Transverse colon (tissue), 3 donors: ENCODE data around the gene SLC25A6.

Source experiments
- CTCF ChIP-seq, 5 experiments: fragments of 200-600 bp in 3 of 5; fragments of 450-650 bp in 2 of 5; sonication (generic) in 3 of 5; IDR thresholded peaks; 1 replicate in 2 of 5; 2 replicates in 3 of 5; pipeline ENCODE4 v1.5.1; 2016 to 2017; ENCODE audit warnings: antibody characterized with exemption in 5 of 5, inconsistent platforms in 3 of 5, mild to moderate bottlenecking in 2 of 5, moderate library complexity in 1 of 5
- EP300 ChIP-seq: sonication (generic); formaldehyde crosslinking; IDR thresholded peaks from one replicate; pipeline ENCODE4 v1.6.1; 2017; ENCODE audit warnings: antibody characterized with exemption, low read depth
- POLR2A ChIP-seq: fragments of 450-650 bp; IDR thresholded peaks from one replicate; pipeline ENCODE4 v1.6.1; 2016; ENCODE audit warnings: antibody characterized with exemption, mild to moderate bottlenecking, moderate library complexity

GRCh38 chrX:1398431-1399340 lies 6.8 kb upstream of the SLC25A6 start:
- no peak for TF ChIP-seq CTCF (IDR thresholded peaks at IDR 0.05)
- no peak for TF ChIP-seq POLR2A
- no peak for TF ChIP-seq EP300
